Naive thymus-derived CD4-positive, alpha-beta T cell (primary cell): ENCODE data around the gene VWF. TPM values are rescaled to one million over a fixed set of nuclear protein-coding genes. Genes with fewer than 3 reads are reported as not detected.

ENCODE experiments used
- ATAC-seq: fragments of 150-1000 bp; cut with Tn5 transposase; 2 replicates; pipeline ENCODE4 v1.10.0; 2021; ENCODE audit warnings: mild to moderate bottlenecking, moderate library complexity
- CTCF ChIA-PET: fragments of 350-600 bp; sonication (Branson Sonifier 250); formaldehyde crosslinking; loops from one replicate; lab custom pipeline; 2021; ENCODE audit warnings: antibody characterized with exemption; lab: Charles Lee
- POLR2A ChIA-PET: fragments of 350-600 bp; sonication (Branson Sonifier 250); formaldehyde crosslinking; loops from one replicate; lab custom pipeline; 2021; ENCODE audit warnings: antibody characterized with exemption, inconsistent platforms; lab: Charles Lee
- DNase-seq, 9 donors: peaks; one replicate each; pipeline versions ENCODE4 v3.0.0 to v3.0.0-alpha.2; 2020 to 2022; ENCODE audit warnings: mixed read lengths in 1 of 9
- H3K27ac ChIP-seq: one replicate; pipeline ENCODE4 v1.7.0; 2013; ENCODE audit warnings: mild to moderate bottlenecking, low read depth, low read length, moderate library complexity
- H3K27me3 ChIP-seq, 2 donors: one replicate each; pipeline ENCODE4 v1.7.0; 2013; ENCODE audit warnings: low read length in 2 of 2, mild to moderate bottlenecking in 2 of 2, moderate library complexity in 2 of 2; ENCODE audit not compliant: control insufficient read depth in 2 of 2, insufficient read depth in 2 of 2
- H3K36me3 ChIP-seq, 3 experiments: 1 replicate in 2 of 3; 2 replicates in 1 of 3; pipeline ENCODE4 v1.7.0; 2013; ENCODE audit warnings: low read length in 3 of 3, mild to moderate bottlenecking in 3 of 3, moderate library complexity in 1 of 3; ENCODE audit not compliant: insufficient read depth in 3 of 3, control insufficient read depth in 2 of 3
- H3K4me1 ChIP-seq, 2 donors: one replicate each; pipeline ENCODE4 v1.7.0; 2013; ENCODE audit warnings: low read length in 2 of 2, mild to moderate bottlenecking in 2 of 2, moderate library complexity in 1 of 2; ENCODE audit not compliant: control insufficient read depth in 2 of 2, insufficient read depth in 2 of 2
- H3K4me3 ChIP-seq: 2 replicates; pipeline ENCODE4 v1.7.0; 2013; ENCODE audit warnings: mild to moderate bottlenecking, low read length
- H3K9me3 ChIP-seq, 3 experiments: 1 replicate in 2 of 3; 2 replicates in 1 of 3; pipeline ENCODE4 v1.7.0; 2013; ENCODE audit warnings: low read length in 3 of 3; ENCODE audit not compliant: control insufficient read depth in 2 of 3
- H3K27ac Mint-ChIP-seq, 9 donors: one replicate each; pipeline ENCODE4 v1.8.0; 2020 to 2022; ENCODE audit warnings: mixed read lengths in 9 of 9, mild to moderate bottlenecking in 8 of 9, moderate library complexity in 5 of 9, inconsistent platforms in 2 of 9
- H3K27me3 Mint-ChIP-seq, 5 donors: one replicate each; pipeline ENCODE4 v1.8.0; 2021 to 2022; ENCODE audit warnings: mixed read lengths in 5 of 5, mild to moderate bottlenecking in 1 of 5
- H3K36me3 Mint-ChIP-seq, 5 donors: one replicate each; pipeline ENCODE4 v1.8.0; 2020 to 2022; ENCODE audit warnings: mixed read lengths in 5 of 5, mild to moderate bottlenecking in 3 of 5, inconsistent platforms in 1 of 5
- H3K4me1 Mint-ChIP-seq, 7 donors: one replicate each; pipeline ENCODE4 v1.8.0; 2020 to 2022; ENCODE audit warnings: mixed read lengths in 7 of 7, mild to moderate bottlenecking in 3 of 7, inconsistent platforms in 1 of 7
- H3K4me3 Mint-ChIP-seq, 10 donors: one replicate each; pipeline ENCODE4 v1.8.0; 2020 to 2022; ENCODE audit warnings: mild to moderate bottlenecking in 10 of 10, mixed read lengths in 10 of 10, moderate library complexity in 6 of 10, inconsistent platforms in 2 of 10
- H3K9me3 Mint-ChIP-seq, 11 donors: one replicate each; pipeline ENCODE4 v1.8.0; 2020 to 2022; ENCODE audit warnings: mixed read lengths in 11 of 11, mild to moderate bottlenecking in 4 of 11, inconsistent platforms in 1 of 11, moderate library complexity in 1 of 11
- intact Hi-C, 2 donors: fragments of 100-400 bp; cut with micrococcal nuclease; formaldehyde crosslinking; loops; one replicate each; pipeline ENCODE4 v1.15.1; 2023
- polyA plus RNA-seq, 2 donors: library from polyadenylated mRNA; unstranded; fragments of 300-500 nt; fragmentation: Illumina TruSeq; gene quantifications; one replicate each; pipeline ENCODE4 v1.2.3, GENCODE V29; 2021
- total RNA-seq, 6 experiments: library from RNA in 5 of 6; stranded (reverse) in 5 of 6; gene quantifications; 1 replicate in 5 of 6; 2 replicates in 1 of 6; pipeline ENCODE4 v1.2.3 and lab custom pipeline; 2021 to 2026

Gene VWF
- total and polyA plus RNA-seq, 7 experiments from 2014 or later, result 0.21 to 0.34 (median 0.32) TPM; not detected in 4

DNA sequence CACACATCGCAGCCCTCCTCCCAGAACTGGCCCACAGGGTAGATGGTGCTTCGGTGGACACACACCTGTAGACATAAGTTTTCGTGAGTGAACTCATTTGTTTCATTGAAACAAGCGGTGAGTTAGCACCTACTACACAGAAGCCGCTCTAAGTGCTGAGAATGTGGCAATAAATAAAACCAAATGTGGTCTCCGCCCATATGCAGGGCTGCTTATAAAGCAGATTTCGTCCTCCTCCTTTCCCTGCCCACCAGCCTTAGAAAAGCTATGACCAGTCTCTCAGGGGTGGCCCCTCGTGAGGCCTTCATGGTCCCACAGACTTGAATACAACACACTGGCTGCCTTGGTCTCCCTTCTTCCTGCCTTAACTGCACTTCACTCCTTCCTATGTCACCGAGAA lies 148.3 kb downstream of the VWF start:
- intact Hi-C loops, result no loop called here
- Histone ChIP-seq H3K36me3 (no peaks in the 10 kb centered on the region), H3K27ac (no peak overlapping the region), H3K4me3 (no peak overlapping the region), H3K4me1 (no peaks in the 10 kb centered on the region), H3K9me3 (no peaks in the 10 kb centered on the region), H3K27me3 (no peaks in the 10 kb centered on the region)
- Mint-ChIP-seq H3K27me3 (peaks cover 3 to 35% (median 26%) of the 10 kb centered on the region in 5 donors), H3K9me3 (no peaks in the 10 kb centered on the region), H3K4me3 (no peak overlapping the region), H3K36me3 (no peaks in the 10 kb centered on the region), H3K27ac (peak overlapping the region in 1 of 9 donors; percentile 53), H3K4me1 (peaks cover 0 to 1% (median 0%) of the 10 kb centered on the region in 7 donors)
- DNase-seq, result no peak
- CTCF ChIA-PET, result no interaction called here
- POLR2A ChIA-PET, result no interaction called here
- no peak for ATAC-seq

GRCh38 chr12:5973461-5974115 lies 150.9 kb downstream of the VWF start:
- Mint-ChIP-seq H3K4me3 (no peak overlapping the region), H3K4me1 (no peaks in the 10 kb centered on the region), H3K27ac (no peak overlapping the region), H3K27me3 (peaks cover 3 to 38% (median 27%) of the 10 kb centered on the region in 5 donors), H3K9me3 (no peaks in the 10 kb centered on the region), H3K36me3 (no peaks in the 10 kb centered on the region)
- H3K9me3 ChIP-seq, result no peaks in the 10 kb centered on the region
- H3K27ac ChIP-seq, result no peak overlapping the region
- ATAC-seq (no peak), DNase-seq (no peak)
- H3K36me3 ChIP-seq, result no peaks in the 10 kb centered on the region
- no peaks in the 10 kb centered on the region for H3K27me3 ChIP-seq
- CTCF ChIA-PET, result interaction anchor here (1.2 kb wide), 1 partner anchor 9 kb away, joined by 3 read pairs; no protein-coding TSS in a partner anchor
- POLR2A ChIA-PET, result no interaction called here
- H3K4me3 ChIP-seq, result no peak overlapping the region
- intact Hi-C loops, result no loop called here
- no peaks in the 10 kb centered on the region for H3K4me1 ChIP-seq

- no peaks in the 10 kb centered on the region for H3K9me3 Mint-ChIP-seq
- H3K27me3 Mint-ChIP-seq, result peaks cover 3 to 38% (median 27%) of the 10 kb centered on the region in 5 donors
- no peaks in the 10 kb centered on the region for H3K9me3 ChIP-seq
- POLR2A ChIA-PET, result no interaction called here
- no peak overlapping the region for H3K4me3 Mint-ChIP-seq
- no peak overlapping the region for H3K27ac ChIP-seq
- no peaks in the 10 kb centered on the region for H3K36me3 ChIP-seq
- H3K36me3 Mint-ChIP-seq, result no peaks in the 10 kb centered on the region
- no peaks in the 10 kb centered on the region for H3K27me3 ChIP-seq
- H3K4me1 ChIP-seq, result no peaks in the 10 kb centered on the region
- ATAC-seq (no peak), DNase-seq (no peak)
- intact Hi-C loops, result no loop called here
- no peak overlapping the region for H3K27ac Mint-ChIP-seq
- CTCF ChIA-PET, result interaction anchor here (1.1 kb wide), 1 partner anchor 16 kb away, joined by 3 read pairs; no protein-coding TSS in a partner anchor
- H3K4me3 ChIP-seq, result no peak overlapping the region
- no peaks in the 10 kb centered on the region for H3K4me1 Mint-ChIP-seq
These were observed 152.1 kb downstream of the VWF start for GRCh38 chr12:5972387-5972786.

DNA sequence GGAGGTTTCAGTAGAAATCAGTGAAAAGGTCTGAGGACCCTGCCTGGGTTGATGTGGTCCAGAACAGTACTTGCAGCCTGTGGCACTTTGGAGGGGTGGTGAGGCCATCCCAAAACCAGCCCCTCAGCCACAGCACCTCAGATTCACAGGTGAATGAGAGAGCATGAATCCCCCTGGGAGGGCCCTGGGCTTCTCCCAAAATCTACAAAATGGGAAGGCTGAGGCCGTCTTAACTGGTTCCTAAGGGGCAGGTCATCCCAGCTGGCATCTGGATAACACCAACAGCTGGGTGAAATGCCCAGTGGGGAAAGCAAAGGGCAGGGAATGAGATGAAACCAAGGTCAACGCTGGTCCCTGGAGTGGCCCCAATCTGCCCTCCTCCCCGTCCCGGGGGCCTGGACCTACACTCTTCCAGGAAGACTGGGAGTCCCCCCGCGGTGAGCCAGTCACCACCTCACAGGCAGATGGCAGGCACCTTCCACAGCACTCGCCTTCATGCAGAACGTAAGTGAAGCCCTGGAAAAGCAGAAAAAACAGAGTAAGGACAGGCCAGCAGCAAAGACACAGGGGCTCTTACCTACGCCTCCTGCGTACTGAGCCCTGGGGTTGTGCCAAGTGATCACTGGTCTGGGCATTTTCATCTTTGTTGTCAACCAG lies 153.1 kb downstream of the VWF start:
- Histone ChIP-seq H3K27ac (no peak overlapping the region), H3K27me3 (no peaks in the 10 kb centered on the region), H3K4me3 (no peak overlapping the region), H3K36me3 (no peaks in the 10 kb centered on the region), H3K4me1 (no peaks in the 10 kb centered on the region), H3K9me3 (no peaks in the 10 kb centered on the region)
- Mint-ChIP-seq H3K4me1 (no peaks in the 10 kb centered on the region), H3K9me3 (no peaks in the 10 kb centered on the region), H3K36me3 (no peaks in the 10 kb centered on the region), H3K4me3 (no peak overlapping the region), H3K27ac (peak overlapping the region in 1 of 9 donors; percentile 70), H3K27me3 (peaks cover 3 to 31% (median 25%) of the 10 kb centered on the region in 5 donors)
- POLR2A ChIA-PET, result no interaction called here
- intact Hi-C loops, result no loop called here
- CTCF ChIA-PET, result interaction anchor here (0.6 kb wide), 1 partner anchor 246 kb away, joined by 3 read pairs; no protein-coding TSS in a partner anchor
- DNase-seq (no peak), ATAC-seq (no peak)

DNA sequence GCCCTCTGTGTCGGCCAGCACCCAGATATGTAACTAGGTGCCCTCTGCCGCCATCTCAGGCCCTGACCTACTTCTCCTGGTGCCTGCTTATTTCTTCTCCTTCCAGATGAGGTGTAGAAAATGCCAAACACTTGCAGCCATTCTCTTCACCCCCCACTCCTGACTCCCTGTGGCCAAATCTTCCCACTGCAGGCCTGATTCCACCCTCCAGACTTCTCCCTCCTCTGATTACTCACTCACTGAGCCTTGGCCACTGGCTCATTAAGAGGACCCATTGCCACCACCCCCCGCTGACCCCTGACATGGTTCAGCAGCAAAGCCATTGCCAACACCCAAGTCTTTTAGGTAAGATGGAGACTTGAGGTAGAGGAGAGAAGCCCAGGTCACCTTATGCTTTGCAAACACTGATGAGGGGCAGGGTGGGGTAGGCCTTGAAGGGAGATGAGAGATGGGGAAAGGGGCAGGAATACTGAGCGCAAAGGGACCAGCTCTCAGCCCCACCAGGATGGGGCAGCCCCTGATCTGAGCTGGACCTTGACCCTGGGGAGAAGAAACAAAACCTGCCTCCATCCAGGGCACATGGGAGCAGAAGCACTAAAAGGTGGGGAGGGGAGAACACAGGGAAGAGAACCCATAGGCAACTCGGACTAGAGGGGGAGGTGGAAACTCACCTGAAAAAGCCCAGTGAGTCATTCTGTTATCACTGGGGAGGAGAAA lies 154.3 kb downstream of the VWF start:
- intact Hi-C loops, result no loop called here
- H3K4me1 ChIP-seq, result no peaks in the 10 kb centered on the region
- Mint-ChIP-seq H3K9me3 (no peaks in the 10 kb centered on the region), H3K4me3 (no peak overlapping the region), H3K36me3 (no peaks in the 10 kb centered on the region), H3K27me3 (peaks cover 0 to 30% (median 21%) of the 10 kb centered on the region in 5 donors), H3K27ac (peak overlapping the region in 1 of 9 donors; percentile 42), H3K4me1 (peaks cover 0 to 4% (median 0%) of the 10 kb centered on the region in 7 donors)
- ChIA-PET CTCF (no interaction called here), POLR2A (no interaction called here)
- H3K9me3 ChIP-seq, result no peaks in the 10 kb centered on the region
- no peak overlapping the region for H3K27ac ChIP-seq
- no peak for DNase-seq
- no peak overlapping the region for H3K4me3 ChIP-seq
- ATAC-seq, result no peak
- H3K36me3 ChIP-seq, result no peaks in the 10 kb centered on the region
- H3K27me3 ChIP-seq, result no peaks in the 10 kb centered on the region

DNA sequence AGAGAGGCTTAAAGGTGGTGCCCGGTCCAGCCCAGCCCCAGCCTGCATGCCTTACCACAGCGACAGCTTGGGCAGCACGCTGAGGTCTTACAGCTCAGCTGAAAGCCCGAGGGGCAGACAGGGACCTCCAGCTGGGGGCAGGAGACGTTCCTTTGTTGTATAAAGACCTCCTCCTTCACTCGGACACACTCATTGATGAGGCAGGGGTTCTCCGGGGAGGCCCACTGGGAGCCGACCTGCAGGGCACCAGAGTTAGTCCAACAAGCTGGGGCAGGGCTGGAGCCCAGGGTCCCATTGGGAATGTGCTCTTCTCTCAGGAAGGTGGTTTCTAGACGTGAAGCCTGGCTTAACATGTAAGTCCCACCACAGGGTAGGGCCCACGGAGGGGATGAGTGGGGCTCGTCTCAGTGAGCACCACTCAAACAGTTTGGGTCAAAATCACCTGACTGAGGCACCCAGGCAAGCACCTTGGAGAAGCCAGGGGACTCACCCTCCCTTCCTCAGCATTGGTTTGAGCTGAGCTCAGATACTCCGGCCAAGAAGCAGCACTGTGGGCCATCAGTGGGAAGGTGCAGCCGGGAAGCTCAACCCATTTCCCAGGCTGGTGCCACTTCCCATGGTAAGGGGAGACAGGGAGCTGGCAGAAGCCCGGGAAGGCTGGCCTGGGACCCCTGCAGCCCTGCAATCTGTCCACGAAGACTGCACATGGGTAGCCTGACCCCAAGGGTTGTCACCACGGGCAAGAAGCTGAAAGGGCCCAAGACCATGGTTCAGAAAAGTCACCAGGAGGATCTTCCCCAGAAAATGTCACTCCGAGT lies 155.1 kb downstream of the VWF start:
- intact Hi-C loops, result no loop called here
- Histone ChIP-seq H3K27me3 (no peaks in the 10 kb centered on the region), H3K9me3 (no peaks in the 10 kb centered on the region), H3K4me3 (no peak overlapping the region), H3K4me1 (no peaks in the 10 kb centered on the region), H3K36me3 (no peaks in the 10 kb centered on the region), H3K27ac (no peak overlapping the region)
- ATAC-seq (no peak), DNase-seq (no peak)
- Mint-ChIP-seq H3K4me1 (peaks cover 0 to 4% (median 0%) of the 10 kb centered on the region in 7 donors), H3K9me3 (no peaks in the 10 kb centered on the region), H3K27me3 (peaks cover 3 to 24% (median 15%) of the 10 kb centered on the region in 5 donors), H3K4me3 (no peak overlapping the region), H3K27ac (no peak overlapping the region), H3K36me3 (no peaks in the 10 kb centered on the region)
- CTCF ChIA-PET, result no interaction called here
- POLR2A ChIA-PET, result no interaction called here
